ENCODE measurements around the gene PLSCR1.

- TF ChIP-seq CTCF (IDR thresholded peaks at IDR 0.05) (no peak), TCF7 (CRISPR knock-in tag; IDR thresholded peaks at IDR 0.05; ENCODE audit: low read depth) (no peak), TEAD4 (CRISPR knock-in tag; IDR thresholded peaks at IDR 0.05) (no peak), NFYB (CRISPR knock-in tag; conservative IDR thresholded peaks at IDR 0.05; ENCODE audit: low read depth) (no peak), USF1 (CRISPR knock-in tag; IDR thresholded peaks at IDR 0.05) (no peak)
- TF ChIP-seq, protein P1, sequence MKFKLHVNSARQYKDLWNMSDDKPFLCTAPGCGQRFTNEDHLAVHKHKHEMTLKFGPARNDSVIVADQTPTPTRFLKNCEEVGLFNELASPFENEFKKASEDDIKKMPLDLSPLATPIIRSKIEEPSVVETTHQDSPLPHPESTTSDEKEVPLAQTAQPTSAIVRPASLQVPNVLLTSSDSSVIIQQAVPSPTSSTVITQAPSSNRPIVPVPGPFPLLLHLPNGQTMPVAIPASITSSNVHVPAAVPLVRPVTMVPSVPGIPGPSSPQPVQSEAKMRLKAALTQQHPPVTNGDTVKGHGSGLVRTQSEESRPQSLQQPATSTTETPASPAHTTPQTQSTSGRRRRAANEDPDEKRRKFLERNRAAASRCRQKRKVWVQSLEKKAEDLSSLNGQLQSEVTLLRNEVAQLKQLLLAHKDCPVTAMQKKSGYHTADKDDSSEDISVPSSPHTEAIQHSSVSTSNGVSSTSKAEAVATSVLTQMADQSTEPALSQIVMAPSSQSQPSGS (CRISPR knock-in tag; IDR thresholded peaks at IDR 0.05; ENCODE audit: borderline replicate concordance, low read depth) = no peak
- TF ChIP-seq, protein P2, sequence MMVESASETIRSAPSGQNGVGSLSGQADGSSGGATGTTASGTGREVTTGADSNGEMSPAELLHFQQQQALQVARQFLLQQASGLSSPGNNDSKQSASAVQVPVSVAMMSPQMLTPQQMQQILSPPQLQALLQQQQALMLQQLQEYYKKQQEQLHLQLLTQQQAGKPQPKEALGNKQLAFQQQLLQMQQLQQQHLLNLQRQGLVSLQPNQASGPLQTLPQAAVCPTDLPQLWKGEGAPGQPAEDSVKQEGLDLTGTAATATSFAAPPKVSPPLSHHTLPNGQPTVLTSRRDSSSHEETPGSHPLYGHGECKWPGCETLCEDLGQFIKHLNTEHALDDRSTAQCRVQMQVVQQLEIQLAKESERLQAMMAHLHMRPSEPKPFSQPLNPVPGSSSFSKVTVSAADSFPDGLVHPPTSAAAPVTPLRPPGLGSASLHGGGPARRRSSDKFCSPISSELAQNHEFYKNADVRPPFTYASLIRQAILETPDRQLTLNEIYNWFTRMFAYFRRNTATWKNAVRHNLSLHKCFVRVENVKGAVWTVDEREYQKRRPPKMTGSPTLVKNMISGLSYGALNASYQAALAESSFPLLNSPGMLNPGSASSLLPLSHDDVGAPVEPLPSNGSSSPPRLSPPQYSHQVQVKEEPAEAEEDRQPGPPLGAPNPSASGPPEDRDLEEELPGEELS (CRISPR knock-in tag; IDR thresholded peaks at IDR 0.05) = no peak
These were observed 29.8 kb upstream of the PLSCR1 start for GRCh38 chr3:146574173-146574572.
